ENCODE results near the gene TEP1. TPM values are rescaled to one million over a fixed set of nuclear protein-coding genes. Genes with fewer than 3 reads are reported as not detected.
"Not testable (repeated sequence)": the region's sequence is repeated elsewhere in the genome, so short reads cannot be mapped to it uniquely, and the experiment has no call there.

TEP1 gene
- total RNA-seq: 10 to 100 TPM; 43.3 to 69.8 TPM

- peak; percentile 71 to 79 for DNase-seq (ENCODE audit: low spot score in 2 of 2)
- Mint-ChIP-seq H3K36me3 (peaks cover 0 to 16% of the 10 kb centered on the region in 2 donors), H3K27ac (peak within 1 kb of the TSS; percentile 97)
Observed at GRCh38 chr14:20412876-20413743, at the start of gene TEP1. Gene TEP1 (minus strand): TSS chr14:20413501. CDS start chr14:20408439, 5,062 bp downstream.

DNA sequence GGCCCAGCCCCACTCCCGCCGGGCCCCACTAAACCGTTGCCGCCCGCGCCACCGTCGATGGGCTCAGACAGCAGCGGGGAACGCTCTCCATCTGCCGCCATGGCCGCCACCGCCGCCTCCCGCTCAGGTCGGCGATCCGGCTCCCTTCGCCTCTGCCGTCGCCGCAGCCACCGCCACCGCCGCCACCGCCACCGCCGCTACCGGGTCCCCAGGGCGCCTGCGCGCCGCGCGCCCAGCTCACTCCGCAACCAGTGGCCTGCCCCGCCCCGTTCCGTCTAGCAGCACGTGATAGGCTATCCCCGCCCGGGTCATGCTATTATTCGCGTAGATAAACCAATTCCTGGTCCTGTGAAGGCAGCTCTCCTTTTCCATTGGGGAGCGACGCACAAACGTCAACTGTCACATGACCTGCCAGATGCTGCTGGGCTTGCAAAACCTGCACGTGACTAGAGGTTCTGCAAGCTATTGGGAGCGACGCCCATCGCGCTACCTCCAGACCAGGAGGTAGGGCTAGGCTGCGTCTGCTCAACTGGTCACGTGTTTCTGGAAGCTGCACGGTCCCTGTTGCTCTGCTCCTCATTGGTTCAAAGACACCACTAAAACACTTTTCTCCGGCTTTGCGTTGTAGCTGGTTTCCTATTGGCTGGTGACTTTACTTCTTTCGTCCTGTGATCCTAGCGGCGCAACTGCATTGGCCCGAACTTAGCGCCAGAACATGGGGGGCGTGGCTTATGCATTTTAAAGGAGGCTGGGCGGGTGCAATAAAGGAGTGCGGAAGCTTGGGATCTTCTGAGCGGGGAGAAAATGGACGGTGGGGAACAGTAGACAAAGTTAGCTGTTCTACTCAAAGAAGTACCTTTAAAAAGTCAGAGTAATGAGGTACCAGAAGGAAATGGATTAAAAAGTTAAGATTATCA lies 48.2 kb upstream of the TEP1 start, which contains the start of gene PIP4P1:
Gene PIP4P1 (minus strand): TSS at position 210 of the 917 bp plus-strand sequence. CDS start 109 bp downstream, at position 101.
- H3K27ac Mint-ChIP-seq: peak within 1 kb of the TSS; percentile 92 to 98

More at GRCh38 chr14:20412876-20413743, at the start of gene TEP1:
- no peaks in the 10 kb centered on the region for H3K9me3 Mint-ChIP-seq
- peak; percentile 85 to 86 for ATAC-seq

DNA sequence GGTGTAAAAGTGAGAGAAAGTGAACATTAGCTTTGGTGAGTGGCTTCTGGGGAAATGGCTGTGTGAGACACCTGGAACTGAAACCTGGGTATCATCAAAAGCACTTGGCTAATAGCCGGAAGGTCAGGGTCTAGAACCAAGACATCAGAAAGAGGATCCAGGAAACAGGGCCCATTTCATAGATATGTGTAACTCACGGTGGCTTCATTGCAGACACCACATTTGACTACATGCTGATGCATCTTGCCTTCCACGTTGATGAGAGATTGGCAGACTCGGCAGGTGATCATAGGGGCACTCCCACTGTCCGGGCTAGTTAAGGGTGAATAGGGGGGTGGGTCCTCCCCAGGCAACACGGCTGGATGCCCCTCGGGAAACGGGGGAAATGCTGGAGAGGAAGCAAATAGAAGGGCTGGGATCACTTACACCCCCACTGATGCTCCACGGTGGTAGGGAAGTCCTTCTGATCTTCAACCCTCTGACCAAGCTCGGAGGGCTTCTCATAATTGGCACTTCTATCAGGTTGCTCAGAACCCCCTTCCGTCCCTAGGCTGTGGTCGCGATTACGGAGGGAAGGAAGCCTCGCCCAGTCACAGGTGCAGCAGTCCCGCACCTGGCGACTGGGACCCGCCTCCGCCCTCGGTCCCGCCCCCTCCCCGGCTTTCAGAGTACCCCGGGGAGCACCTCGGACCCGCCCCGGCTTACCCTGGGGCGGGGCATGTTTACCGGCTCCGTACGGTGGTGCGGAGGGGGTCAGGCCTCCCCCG lies 47.3 kb upstream of the TEP1 start:
- H3K9me3 Mint-ChIP-seq: no peaks in the 10 kb centered on the region
- peak in 1 of 2 donors; percentile 38 for DNase-seq (ENCODE audit: low spot score in 2 of 2)
- H3K36me3 Mint-ChIP-seq: peaks cover 15 to 18% of the 10 kb centered on the region in 2 donors
- peak; percentile 5 to 15 for ATAC-seq
- H3K27ac Mint-ChIP-seq: peak overlapping the region; percentile 84 to 92

More for the DNA sequence above, 48.2 kb upstream of the TEP1 start, which contains the start of gene PIP4P1:
- Mint-ChIP-seq H3K9me3 (no peaks in the 10 kb centered on the region), H3K36me3 (peaks cover 15 to 18% of the 10 kb centered on the region in 2 donors)
- DNase-seq (ENCODE audit: low spot score in 2 of 2) (peak; percentile 94 to 99), ATAC-seq (peak; percentile 93 to 95)

GRCh38 chr14:20458031-20458789 lies 44.9 kb upstream of the TEP1 start:
- ATAC-seq (no peak), DNase-seq (ENCODE audit: low spot score in 2 of 2) (no peak)
- Mint-ChIP-seq H3K9me3 (no peaks in the 10 kb centered on the region), H3K36me3 (peaks cover 15 to 18% of the 10 kb centered on the region in 2 donors), H3K27ac (peak overlapping the region in 1 of 2 donors; percentile 22)

DNA sequence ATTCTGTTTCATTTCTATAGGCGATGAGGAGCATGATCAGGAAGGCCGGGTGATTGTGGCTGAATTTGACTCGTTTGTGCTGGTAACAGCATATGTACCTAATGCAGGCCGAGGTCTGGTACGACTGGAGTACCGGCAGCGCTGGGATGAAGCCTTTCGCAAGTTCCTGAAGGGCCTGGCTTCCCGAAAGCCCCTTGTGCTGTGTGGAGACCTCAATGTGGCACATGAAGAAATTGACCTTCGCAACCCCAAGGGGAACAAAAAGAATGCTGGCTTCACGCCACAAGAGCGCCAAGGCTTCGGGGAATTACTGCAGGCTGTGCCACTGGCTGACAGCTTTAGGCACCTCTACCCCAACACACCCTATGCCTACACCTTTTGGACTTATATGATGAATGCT lies 43.7 kb upstream of the TEP1 start:
- DNase-seq (ENCODE audit: low spot score in 2 of 2) (no peak), ATAC-seq (no peak)
- H3K36me3 Mint-ChIP-seq: peaks cover 18% of the 10 kb centered on the region in 2 donors
- no peak overlapping the region for H3K27ac Mint-ChIP-seq
- no peaks in the 10 kb centered on the region for H3K9me3 Mint-ChIP-seq

DNA sequence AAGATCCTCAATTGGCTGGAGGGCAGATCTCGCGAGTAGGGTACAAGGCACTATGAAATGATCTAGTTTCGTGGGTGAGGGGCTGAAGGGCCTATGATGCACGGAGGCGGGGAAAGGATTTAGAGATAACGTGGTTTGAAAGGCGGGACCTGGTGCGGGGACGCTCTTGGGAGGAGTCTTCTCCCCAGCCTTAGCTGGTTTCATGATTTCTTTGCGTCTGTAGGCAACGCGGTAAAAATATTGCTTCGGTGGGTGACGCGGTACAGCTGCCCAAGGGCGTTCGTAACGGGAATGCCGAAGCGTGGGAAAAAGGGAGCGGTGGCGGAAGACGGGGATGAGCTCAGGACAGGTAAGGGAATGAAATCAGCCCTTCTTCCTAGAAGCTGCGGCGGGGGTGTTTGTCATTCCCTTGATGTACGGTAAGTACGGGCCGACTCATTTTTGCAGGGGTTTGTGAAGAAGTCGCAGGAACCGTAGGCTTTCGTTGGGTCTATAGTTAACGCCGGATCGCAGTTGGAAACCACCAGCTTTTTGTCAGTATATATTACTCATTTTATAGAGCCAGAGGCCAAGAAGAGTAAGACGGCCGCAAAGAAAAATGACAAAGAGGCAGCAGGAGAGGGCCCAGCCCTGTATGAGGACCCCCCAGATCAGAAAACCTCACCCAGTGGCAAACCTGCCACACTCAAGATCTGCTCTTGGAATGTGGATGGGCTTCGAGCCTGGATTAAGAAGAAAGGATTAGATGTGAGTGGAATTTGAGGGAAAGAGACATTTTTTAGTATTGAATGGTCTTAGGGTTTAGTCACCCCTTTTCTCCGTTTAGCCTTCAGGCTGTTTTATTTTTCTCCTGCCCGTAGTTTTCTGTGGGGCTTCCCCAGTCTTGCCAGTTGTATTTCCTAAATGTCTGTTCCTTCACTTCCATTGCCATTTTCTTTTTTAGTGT lies 42.3 kb upstream of the TEP1 start:
- ATAC-seq (peak; percentile 62 to 77), DNase-seq (ENCODE audit: low spot score in 2 of 2) (peak in 1 of 2 donors; percentile 31)
- H3K36me3 Mint-ChIP-seq: peaks cover 16 to 27% of the 10 kb centered on the region in 2 donors
- H3K27ac Mint-ChIP-seq: no peak overlapping the region
- H3K9me3 Mint-ChIP-seq: no peaks in the 10 kb centered on the region

- peaks cover 12 to 25% of the 10 kb centered on the region in 2 donors for H3K36me3 Mint-ChIP-seq
- H3K27ac Mint-ChIP-seq: no peak within 1 kb of the TSS
- H3K9me3 Mint-ChIP-seq: no peaks in the 10 kb centered on the region
- DNase-seq (ENCODE audit: low spot score in 2 of 2): peak; percentile 95 to 96
- peak; percentile 84 to 88 for ATAC-seq
Observed at GRCh38 chr14:20454516-20455354, 41.4 kb upstream of the TEP1 start, which contains the start of the genes APEX1 and OSGEP. Gene APEX1 (plus strand): TSS chr14:20455226. CDS start chr14:20455646, 420 bp downstream. Gene OSGEP (minus strand): TSS chr14:20454812. CDS start chr14:20454683, 129 bp downstream.

DNA sequence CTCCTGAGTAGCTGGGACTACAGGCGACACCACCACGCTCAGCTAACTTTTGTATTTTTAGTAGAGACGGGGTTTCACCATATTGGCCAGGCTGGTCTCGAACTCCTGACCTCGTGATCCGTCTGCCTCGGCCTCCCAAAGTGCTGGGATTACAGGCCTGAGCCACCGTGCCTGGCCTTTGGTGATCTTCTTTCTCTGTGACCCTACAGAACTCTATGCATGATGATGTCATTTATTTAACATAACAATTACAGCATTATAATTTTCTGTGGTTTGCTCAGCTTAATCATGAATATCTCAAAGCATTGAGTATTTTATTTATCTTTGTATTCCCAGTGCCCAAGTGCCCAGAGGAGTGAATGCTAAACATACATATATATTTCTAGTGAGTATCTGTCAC lies 39.5 kb upstream of the TEP1 start:
- DNase-seq (ENCODE audit: low spot score in 2 of 2): not testable (repeated sequence)

GRCh38 chr14:20446889-20447288 lies 33.6 kb upstream of the TEP1 start:
- DNase-seq (ENCODE audit: low spot score in 2 of 2): no peak
- no peaks in the 10 kb centered on the region for H3K9me3 Mint-ChIP-seq
- H3K27ac Mint-ChIP-seq: peak overlapping the region in 1 of 2 donors; percentile 47
- peaks cover 14 to 33% of the 10 kb centered on the region in 2 donors for H3K36me3 Mint-ChIP-seq
- ATAC-seq: no peak

More for the DNA sequence above, 39.5 kb upstream of the TEP1 start:
- not testable (repeated sequence) for ATAC-seq, H3K9me3 Mint-ChIP-seq
- Mint-ChIP-seq H3K27ac (peak overlapping the region in 1 of 2 donors; percentile 59), H3K36me3 (peaks cover 12 to 22% of the 10 kb centered on the region in 2 donors)

GRCh38 chr14:20443650-20444049 lies 30.3 kb upstream of the TEP1 start:
- ATAC-seq; H3K9me3 Mint-ChIP-seq; DNase-seq (ENCODE audit: low spot score in 2 of 2); H3K27ac Mint-ChIP-seq: not testable (repeated sequence)
- peaks cover 6 to 19% of the 10 kb centered on the region in 2 donors for H3K36me3 Mint-ChIP-seq

DNA sequence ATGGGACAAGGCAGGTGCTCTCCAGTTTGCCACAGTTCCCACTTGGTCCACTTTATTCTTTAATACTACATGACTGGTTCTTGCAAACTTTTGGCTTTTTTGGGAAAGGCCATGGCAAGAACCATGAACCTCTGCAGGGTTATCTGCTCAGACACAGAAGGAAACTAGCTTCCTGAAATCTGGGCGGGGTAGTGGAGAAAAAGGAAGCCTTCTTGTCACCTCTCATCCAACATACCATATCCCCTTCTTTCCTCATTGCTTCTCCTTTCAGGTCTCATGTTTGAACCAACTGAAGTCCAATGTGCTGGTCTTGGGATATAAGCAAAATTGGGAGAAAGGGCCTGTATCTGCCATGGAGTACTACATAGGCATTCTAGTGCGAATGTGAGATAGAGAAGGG lies 28.2 kb upstream of the TEP1 start:
- DNase-seq (ENCODE audit: low spot score in 2 of 2) (no peak), ATAC-seq (no peak)
- Mint-ChIP-seq H3K9me3 (no peaks in the 10 kb centered on the region), H3K27ac (peak overlapping the region in 1 of 2 donors; percentile 86), H3K36me3 (peaks cover 0 to 6% of the 10 kb centered on the region in 2 donors)

DNA sequence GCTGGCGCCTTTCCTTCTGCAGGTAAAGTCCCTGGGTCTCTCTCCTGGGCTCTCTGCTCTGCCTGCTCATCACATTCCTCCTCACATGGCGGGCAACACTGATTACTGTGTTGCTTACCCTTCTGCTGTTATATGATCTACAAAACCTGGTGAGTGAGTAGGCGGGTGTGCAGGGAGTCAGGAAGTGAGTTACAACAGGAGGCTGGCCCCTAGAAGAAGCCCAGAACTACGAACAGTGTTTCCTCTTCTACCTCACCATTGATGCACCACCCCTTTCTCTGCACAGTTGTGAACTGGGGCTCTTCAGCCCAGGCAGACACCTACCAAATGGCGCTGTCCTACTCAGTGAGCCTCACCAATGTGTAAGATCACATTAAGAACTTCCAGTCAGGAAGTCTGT lies 27.6 kb upstream of the TEP1 start:
- Mint-ChIP-seq H3K27ac (peak overlapping the region; percentile 67 to 86), H3K36me3 (peaks cover 0 to 6% of the 10 kb centered on the region in 2 donors), H3K9me3 (no peaks in the 10 kb centered on the region)
- ATAC-seq (peak; percentile 87 to 98), DNase-seq (ENCODE audit: low spot score in 2 of 2) (no peak)

- Mint-ChIP-seq H3K27ac (peak overlapping the region in 1 of 2 donors; percentile 86), H3K9me3 (no peaks in the 10 kb centered on the region), H3K36me3 (peaks cover 0 to 6% of the 10 kb centered on the region in 2 donors)
- ATAC-seq (peak in 1 of 2 donors; percentile 10), DNase-seq (ENCODE audit: low spot score in 2 of 2) (no peak)
Observed at GRCh38 chr14:20440465-20440864, 27.2 kb upstream of the TEP1 start.
